Stimulated activated CD4-positive, alpha-beta T cell treated with anti-CD3 and anti-CD28 coated beads, Interleukin-12 subunit alpha, Interleukin-12 subunit beta, amount 100 ng/mL, for 24 hours (primary cell): ENCODE data around the gene SLC1A3.
"Not testable (repeated sequence)": the region's sequence is repeated elsewhere in the genome, so short reads cannot be mapped to it uniquely, and the experiment has no call there.

Experiments
- DNase-seq, 2 experiments: peaks; one replicate each; pipeline ENCODE4 v3.0.0-alpha.2; 2020; ENCODE audit warnings: low read depth in 2 of 2

SLC1A3 gene

GRCh38 chr5:36630201-36631145 is 24.1 kb downstream of the SLC1A3 start:
- DNase-seq = no peak

- no peak for DNase-seq
Measured at GRCh38 chr5:36631154-36631553, 24.7 kb downstream of the SLC1A3 start.

- no peak for DNase-seq
Measured at GRCh38 chr5:36631620-36632362, 25.4 kb downstream of the SLC1A3 start.

- no peak for DNase-seq
Measured at GRCh38 chr5:36632363-36632664, 25.9 kb downstream of the SLC1A3 start.

GRCh38 chr5:36635721-36636390 is 29.4 kb downstream of the SLC1A3 start:
- DNase-seq = no peak

GRCh38 chr5:36637101-36637500 is 30.7 kb downstream of the SLC1A3 start:
- no peak for DNase-seq

- DNase-seq = no peak
Measured at GRCh38 chr5:36637516-36637915, 31.1 kb downstream of the SLC1A3 start.

- DNase-seq = no peak
Measured at GRCh38 chr5:36638056-36638455, 31.6 kb downstream of the SLC1A3 start.

- no peak for DNase-seq
Measured at GRCh38 chr5:36640949-36641348, 34.5 kb downstream of the SLC1A3 start.

GRCh38 chr5:36641431-36641830 is 35.0 kb downstream of the SLC1A3 start:
- DNase-seq = no peak

- DNase-seq = no peak
Measured at GRCh38 chr5:36642089-36642488, 35.7 kb downstream of the SLC1A3 start.

GRCh38 chr5:36643162-36643561 is 36.8 kb downstream of the SLC1A3 start:
- DNase-seq = no peak

GRCh38 chr5:36643841-36644240 is 37.4 kb downstream of the SLC1A3 start:
- DNase-seq = not testable (repeated sequence)

GRCh38 chr5:36644727-36645126 is 38.3 kb downstream of the SLC1A3 start:
- DNase-seq = no peak

- DNase-seq = no peak
Measured at GRCh38 chr5:36646100-36646499, 39.7 kb downstream of the SLC1A3 start.

- no peak for DNase-seq
Measured at GRCh38 chr5:36646507-36647023, 40.2 kb downstream of the SLC1A3 start.

GRCh38 chr5:36647046-36647445 is 40.6 kb downstream of the SLC1A3 start:
- no peak for DNase-seq

- DNase-seq = no peak
Measured at GRCh38 chr5:36648426-36648825, 42.0 kb downstream of the SLC1A3 start.

GRCh38 chr5:36651761-36652685 is 45.6 kb downstream of the SLC1A3 start:
- no peak for DNase-seq

GRCh38 chr5:36653044-36653705 is 46.8 kb downstream of the SLC1A3 start:
- no peak for DNase-seq

- no peak for DNase-seq
Measured at GRCh38 chr5:36654564-36654963, 48.2 kb downstream of the SLC1A3 start.
